Measurements from ENCODE around the gene PARVG.
"Not testable (repeated sequence)": the region's sequence is repeated elsewhere in the genome, so short reads cannot be mapped to it uniquely, and the experiment has no call there.

PARVG gene

GRCh38 chr22:44217346-44217745 lies 36.6 kb downstream of the PARVG start:
- no peak for DNase-seq

- no peak for DNase-seq
Measured at GRCh38 chr22:44218071-44218470, 37.3 kb downstream of the PARVG start.

GRCh38 chr22:44219101-44219870 lies 38.6 kb downstream of the PARVG start:
- no peak for DNase-seq

- DNase-seq = no peak
Measured at GRCh38 chr22:44220727-44221680, 40.3 kb downstream of the PARVG start.

- no peak for DNase-seq
Measured at GRCh38 chr22:44221710-44222475, 41.2 kb downstream of the PARVG start.

GRCh38 chr22:44224166-44224565 lies 43.4 kb downstream of the PARVG start:
- DNase-seq = no peak

GRCh38 chr22:44225091-44225689 lies 44.5 kb downstream of the PARVG start:
- no peak for DNase-seq

- no peak for DNase-seq
Measured at GRCh38 chr22:44225812-44226211, 45.1 kb downstream of the PARVG start.

GRCh38 chr22:44229331-44229730 lies 48.6 kb downstream of the PARVG start:
- no peak for DNase-seq

GRCh38 chr22:44229809-44230208 lies 49.1 kb downstream of the PARVG start:
- DNase-seq = no peak

- no peak for DNase-seq
Measured at GRCh38 chr22:44231233-44231632, 50.5 kb downstream of the PARVG start.

GRCh38 chr22:44234372-44234771 lies 53.6 kb downstream of the PARVG start:
- DNase-seq = not testable (repeated sequence)

- DNase-seq = no peak
Measured at GRCh38 chr22:44237290-44237689, 56.6 kb downstream of the PARVG start.

GRCh38 chr22:44241121-44241520 lies 60.4 kb downstream of the PARVG start:
- DNase-seq = not testable (repeated sequence)

- no peak for DNase-seq
Measured at GRCh38 chr22:44242946-44243724, 62.4 kb downstream of the PARVG start.

GRCh38 chr22:44243761-44244160 lies 63.0 kb downstream of the PARVG start:
- DNase-seq = no peak

GRCh38 chr22:44244265-44244822 lies 63.6 kb downstream of the PARVG start:
- DNase-seq = no peak

GRCh38 chr22:44245438-44245837 lies 64.7 kb downstream of the PARVG start:
- no peak for DNase-seq

GRCh38 chr22:44245867-44246266 lies 65.1 kb downstream of the PARVG start:
- DNase-seq = no peak

GRCh38 chr22:44246615-44247326 lies 66.0 kb downstream of the PARVG start:
- no peak for DNase-seq

- DNase-seq = no peak
Measured at GRCh38 chr22:44247346-44247745, 66.6 kb downstream of the PARVG start.
